ENCODE measurements around the gene IFI27L1. TPM values are rescaled to one million over a fixed set of nuclear protein-coding genes. Genes with fewer than 3 reads are reported as not detected.

IFI27L1 gene
- total RNA-seq, 4 donors from 2014 or later = 7.1 to 10.3 (median 8.3) TPM

DNA sequence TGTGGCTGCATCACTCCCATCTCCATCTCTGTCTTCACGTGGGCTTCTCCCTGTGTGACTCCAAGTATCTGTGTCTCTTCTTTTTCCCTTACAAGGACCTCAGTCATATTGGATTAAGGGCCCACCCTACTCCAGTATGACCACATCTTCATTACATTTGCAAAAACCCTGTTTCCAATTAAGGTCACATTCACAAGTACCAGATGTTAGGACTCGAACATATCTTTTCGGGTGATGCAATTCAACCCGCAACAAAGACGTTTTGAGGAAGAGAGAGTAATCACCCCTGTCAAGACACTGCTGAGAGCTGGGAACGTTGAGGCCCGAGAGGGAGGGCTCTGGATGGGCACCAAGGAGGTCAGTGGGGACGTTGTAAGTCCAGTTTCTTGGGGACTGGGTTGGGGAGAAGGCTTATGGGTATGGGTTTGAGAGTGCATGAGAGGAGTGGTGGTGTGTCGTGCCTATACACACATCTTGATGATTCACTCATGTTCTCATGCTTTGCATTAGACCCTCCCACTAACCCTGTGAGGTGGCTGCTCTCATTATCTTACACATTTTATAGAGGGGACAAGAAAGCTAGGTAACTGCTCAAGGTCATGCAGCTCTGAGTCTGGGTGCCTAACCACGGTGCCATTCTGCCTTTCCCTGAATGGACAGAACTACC lies 17.3 kb downstream of the IFI27L1 start:
- Histone ChIP-seq H3K9me3 (no peaks in the 10 kb centered on the region), H3K27ac (no peak overlapping the region), H3K27me3 (no peaks in the 10 kb centered on the region), H3K4me1 (no peaks in the 10 kb centered on the region), H3K36me3 (no peaks in the 10 kb centered on the region), H3K4me3 (no peak overlapping the region)
- in situ Hi-C loops (cut with MboI; ENCODE audit: low sequenced_read_pairs in 4 of 4) = no loop called here
- intact Hi-C loops (cut with DNase I; ENCODE audit: low total_unique reads) = no loop called here
- no peak for DNase-seq
- ATAC-seq = no peak
- no peak for TF ChIP-seq POLR2A (IDR thresholded peaks at IDR 0.05)
- TF ChIP-seq, protein P1, sequence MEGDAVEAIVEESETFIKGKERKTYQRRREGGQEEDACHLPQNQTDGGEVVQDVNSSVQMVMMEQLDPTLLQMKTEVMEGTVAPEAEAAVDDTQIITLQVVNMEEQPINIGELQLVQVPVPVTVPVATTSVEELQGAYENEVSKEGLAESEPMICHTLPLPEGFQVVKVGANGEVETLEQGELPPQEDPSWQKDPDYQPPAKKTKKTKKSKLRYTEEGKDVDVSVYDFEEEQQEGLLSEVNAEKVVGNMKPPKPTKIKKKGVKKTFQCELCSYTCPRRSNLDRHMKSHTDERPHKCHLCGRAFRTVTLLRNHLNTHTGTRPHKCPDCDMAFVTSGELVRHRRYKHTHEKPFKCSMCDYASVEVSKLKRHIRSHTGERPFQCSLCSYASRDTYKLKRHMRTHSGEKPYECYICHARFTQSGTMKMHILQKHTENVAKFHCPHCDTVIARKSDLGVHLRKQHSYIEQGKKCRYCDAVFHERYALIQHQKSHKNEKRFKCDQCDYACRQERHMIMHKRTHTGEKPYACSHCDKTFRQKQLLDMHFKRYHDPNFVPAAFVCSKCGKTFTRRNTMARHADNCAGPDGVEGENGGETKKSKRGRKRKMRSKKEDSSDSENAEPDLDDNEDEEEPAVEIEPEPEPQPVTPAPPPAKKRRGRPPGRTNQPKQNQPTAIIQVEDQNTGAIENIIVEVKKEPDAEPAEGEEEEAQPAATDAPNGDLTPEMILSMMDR (IDR thresholded peaks at IDR 0.05 in 4 of 5, conservative IDR thresholded peaks at IDR 0.05 in 1 of 5) = no peak

GRCh38 chr14:94099006-94099405 lies 17.9 kb downstream of the IFI27L1 start:
- Histone ChIP-seq H3K27ac (no peak overlapping the region), H3K36me3 (no peaks in the 10 kb centered on the region), H3K4me3 (no peak overlapping the region), H3K9me3 (no peaks in the 10 kb centered on the region), H3K27me3 (no peaks in the 10 kb centered on the region), H3K4me1 (no peaks in the 10 kb centered on the region)
- TF ChIP-seq, protein P1 (IDR thresholded peaks at IDR 0.05 in 4 of 5, conservative IDR thresholded peaks at IDR 0.05 in 1 of 5) = no peak
- no peak for TF ChIP-seq POLR2A (IDR thresholded peaks at IDR 0.05)
- intact Hi-C loops (cut with DNase I; ENCODE audit: low total_unique reads) = no loop called here
- in situ Hi-C loops (cut with MboI; ENCODE audit: low sequenced_read_pairs in 4 of 4) = no loop called here
- DNase-seq = no peak
- no peak for ATAC-seq

DNA sequence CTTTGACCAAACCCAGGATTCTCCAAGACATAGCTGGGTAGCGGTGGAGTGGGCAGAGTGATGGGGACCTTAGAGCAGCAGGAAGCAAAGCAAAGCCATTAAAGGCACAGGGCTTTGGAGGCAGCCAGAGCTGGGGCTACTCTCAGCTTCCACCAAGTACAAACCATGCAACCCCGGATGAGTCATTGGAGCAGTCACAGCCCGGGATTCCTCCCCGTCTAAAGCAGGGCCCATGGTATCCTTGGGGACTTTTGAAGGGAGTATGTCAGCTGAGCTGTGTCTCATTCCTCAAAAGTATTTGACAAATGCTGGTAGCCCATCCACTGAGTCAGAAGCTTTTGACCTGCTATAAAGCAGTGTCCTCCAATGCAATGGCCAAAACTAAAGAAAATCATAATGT lies 19.7 kb downstream of the IFI27L1 start:
- no peaks in the 10 kb centered on the region for H3K36me3 ChIP-seq
- in situ Hi-C loops (cut with MboI; ENCODE audit: low sequenced_read_pairs in 4 of 4) (no loop called here), intact Hi-C loops (cut with DNase I; ENCODE audit: low total_unique reads) (no loop called here)
- H3K4me1 ChIP-seq = no peaks in the 10 kb centered on the region
- DNase-seq (peak in 1 of 2 donors; percentile 22), ATAC-seq (peak; percentile 39 to 47)
- no peaks in the 10 kb centered on the region for H3K27me3 ChIP-seq
- TF ChIP-seq, protein P1 (IDR thresholded peaks at IDR 0.05 in 4 of 5, conservative IDR thresholded peaks at IDR 0.05 in 1 of 5) = no peak
- no peak for TF ChIP-seq POLR2A (IDR thresholded peaks at IDR 0.05)
- no peaks in the 10 kb centered on the region for H3K9me3 ChIP-seq
- H3K27ac ChIP-seq = no peak overlapping the region
- H3K4me3 ChIP-seq = no peak overlapping the region

DNA sequence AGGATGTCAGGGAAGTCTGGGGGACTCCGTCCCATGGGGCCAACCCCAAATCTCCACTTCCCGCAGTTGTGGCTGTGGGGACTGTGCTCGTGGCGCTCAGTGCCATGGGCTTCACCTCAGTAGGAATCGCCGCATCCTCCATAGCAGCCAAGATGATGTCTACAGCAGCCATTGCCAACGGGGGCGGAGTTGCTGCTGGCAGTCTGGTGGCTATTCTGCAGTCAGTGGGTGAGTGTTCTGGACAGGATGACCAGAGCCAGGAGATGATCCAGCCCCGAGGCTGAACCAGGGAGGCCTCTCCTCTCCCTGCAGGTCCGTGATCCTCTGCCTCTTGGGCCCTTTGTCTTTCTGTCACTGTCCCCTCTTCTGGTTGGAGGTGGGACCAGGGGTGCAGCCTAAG lies 20.6 kb downstream of the IFI27L1 start:
- DNase-seq (no peak), ATAC-seq (no peak)
- TF ChIP-seq, protein P1 (IDR thresholded peaks at IDR 0.05 in 4 of 5, conservative IDR thresholded peaks at IDR 0.05 in 1 of 5) = no peak
- TF ChIP-seq POLR2A (IDR thresholded peaks at IDR 0.05) = no peak
- intact Hi-C loops (cut with DNase I; ENCODE audit: low total_unique reads) (no loop called here), in situ Hi-C loops (cut with MboI; ENCODE audit: low sequenced_read_pairs in 4 of 4) (no loop called here)
- H3K4me3 ChIP-seq = no peak overlapping the region
- H3K4me1 ChIP-seq = no peaks in the 10 kb centered on the region
- H3K9me3 ChIP-seq = no peaks in the 10 kb centered on the region
- no peaks in the 10 kb centered on the region for H3K36me3 ChIP-seq
- no peak overlapping the region for H3K27ac ChIP-seq
- H3K27me3 ChIP-seq = no peaks in the 10 kb centered on the region
